GM12878 (cell line): Measurements from ENCODE around the gene TEX47. TPM values are rescaled to one million over a fixed set of nuclear protein-coding genes. Genes with fewer than 3 reads are reported as not detected.

Source experiments
- ATAC-seq: fragments of 200-7000 bp; cut with Tn5 transposase; 3 replicates; pipeline ENCODE4 v1.9.1; 2020; ENCODE audit warnings: mild to moderate bottlenecking, moderate library complexity
- BruUV-seq: library from RNA; stranded (reverse); fragments of 400-500 nt; replicated peaks from 2 replicates; lab custom pipeline; 2021; lab: Mats Ljungman, UMichigan
- CTCF ChIA-PET: fragments of 300-600 bp; sonication (Branson Sonifier 250); formaldehyde crosslinking; extraction: SDS; loops from one replicate; lab custom pipeline; 2021; ENCODE audit warnings: inconsistent platforms; lab: Yijun Ruan, JAX
- POLR2A ChIA-PET: fragments of 350-600 bp; formaldehyde crosslinking; extraction: SDS; loops from one replicate; lab custom pipeline; 2021; ENCODE audit warnings: inconsistent platforms; lab: Charles Lee
- RAD21 ChIA-PET: fragments of 300-600 bp; sonication (Branson Sonifier 250); formaldehyde crosslinking; loops from one replicate; lab custom pipeline; 2023; ENCODE audit warnings: antibody characterized with exemption; ENCODE audit not compliant: unreplicated experiment; lab: Charles Lee
- SMC1A ChIA-PET: fragments of 300-600 bp; sonication (Branson Sonifier 250); formaldehyde crosslinking; loops from one replicate; lab custom pipeline; 2023; ENCODE audit not compliant: unreplicated experiment, uncharacterized antibody; lab: Charles Lee
- DNase-seq: peaks from one replicate; pipeline ENCODE4 v3.0.0-alpha.2; 2011; ENCODE audit warnings: low read depth, low spot score
- FAIRE-seq: peaks from 3 replicates; lab custom pipeline; 2011; peaks lifted over from hg19 to GRCh38; lab: Jason Lieb, UNC
- H2AFZ ChIP-seq: 2 replicates; pipeline ENCODE4 v1.6.0; 2011; ENCODE audit warnings: low read depth, low read length, control low read depth; ENCODE audit not compliant: control insufficient read depth
- H3K27ac ChIP-seq: 2 replicates; pipeline ENCODE4 v1.5.1; 2011; ENCODE audit warnings: control low read depth; ENCODE audit not compliant: control insufficient read depth, insufficient read depth
- H3K27me3 ChIP-seq, 2 experiments: replicated peaks in 1 of 2; 2 replicates each; pipeline versions ENCODE4 v1.6.0 to v1.6.1; 2011; ENCODE audit warnings: low read length in 1 of 2; ENCODE audit not compliant: control insufficient read depth in 2 of 2, insufficient read depth in 2 of 2
- H3K36me3 ChIP-seq, 2 experiments: 2 replicates each; pipeline ENCODE4 v1.5.1; 2011; ENCODE audit warnings: low read length in 1 of 2; ENCODE audit not compliant: control insufficient read depth in 2 of 2, insufficient read depth in 2 of 2
- H3K4me1 ChIP-seq: 2 replicates; pipeline ENCODE4 v1.6.1; 2011; ENCODE audit warnings: mild to moderate bottlenecking, low read length, moderate library complexity, mixed read lengths; ENCODE audit not compliant: control insufficient read depth, insufficient read depth
- H3K4me2 ChIP-seq: 2 replicates; pipeline ENCODE4 v1.6.0; 2011; ENCODE audit warnings: control low read depth; ENCODE audit not compliant: control insufficient read depth, insufficient read depth
- H3K4me3 ChIP-seq: fragments of 200-600 bp; sonication (generic); 2 replicates; pipeline ENCODE4 v1.5.1; 2016
- H3K79me2 ChIP-seq: 2 replicates; pipeline ENCODE4 v1.6.0; 2011; ENCODE audit warnings: low read length; ENCODE audit not compliant: control insufficient read depth, insufficient read depth
- H3K9ac ChIP-seq: 2 replicates; pipeline ENCODE4 v1.8.0; 2011; ENCODE audit warnings: low read length, control low read depth, mixed read lengths; ENCODE audit not compliant: control insufficient read depth, insufficient read depth
- H3K9me3 ChIP-seq: replicated peaks from 3 replicates; pipeline ENCODE4 v1.5.1; 2011; ENCODE audit warnings: mild to moderate bottlenecking, low read length; ENCODE audit not compliant: control insufficient read depth, insufficient read depth
- H4K20me1 ChIP-seq: 2 replicates; pipeline ENCODE4 v1.6.0; 2011; ENCODE audit not compliant: control insufficient read depth, insufficient read depth
- CBFB ChIP-seq: IDR thresholded peaks from 2 replicates; pipeline ENCODE4 v1.6.1; 2016; ENCODE audit warnings: antibody characterized with exemption, low read depth
- FOS ChIP-seq: IDR thresholded peaks from 3 replicates; pipeline ENCODE4 v1.6.1; 2011; ENCODE audit warnings: borderline replicate concordance; ENCODE audit not compliant: insufficient read length; ENCODE audit errors: extremely low read depth
- HDAC2 ChIP-seq: fragments of 200-600 bp; sonication (generic); IDR thresholded peaks from 2 replicates; pipeline ENCODE4 v1.6.1; 2017
- JUNB ChIP-seq: IDR thresholded peaks from 2 replicates; pipeline ENCODE4 v1.6.1; 2016; ENCODE audit warnings: antibody characterized with exemption, mild to moderate bottlenecking
- NRF1 ChIP-seq: conservative IDR thresholded peaks from 2 replicates; pipeline ENCODE4 v1.6.1; 2011; ENCODE audit warnings: mild to moderate bottlenecking, low read depth, low read length, improper control_type of control experiment
- PAX8 ChIP-seq: fragments of 450-650 bp; IDR thresholded peaks from 2 replicates; pipeline ENCODE4 v1.6.1; 2017; ENCODE audit warnings: mild to moderate bottlenecking, moderate library complexity
- POLR2AphosphoS5 ChIP-seq: IDR thresholded peaks from 2 replicates; pipeline ENCODE4 v1.6.1; 2011; ENCODE audit warnings: mild to moderate bottlenecking, low read length, inconsistent platforms
- RCOR1 ChIP-seq: conservative IDR thresholded peaks from 2 replicates; pipeline ENCODE4 v1.6.1; 2012; ENCODE audit warnings: low read depth, low read length, improper control_type of control experiment
- SREBF2 ChIP-seq: IDR thresholded peaks from 2 replicates; pipeline ENCODE4 v1.6.1; 2012; ENCODE audit warnings: mild to moderate bottlenecking, low read length
- SRF ChIP-seq, 2 experiments: IDR thresholded peaks; 2 replicates each; pipeline ENCODE4 v1.6.1; 2011; ENCODE audit warnings: low read depth in 2 of 2, low read length in 2 of 2, mild to moderate bottlenecking in 1 of 2, moderate library complexity in 1 of 2
- ZNF217 ChIP-seq: fragments of 450-650 bp; IDR thresholded peaks from 2 replicates; pipeline ENCODE4 v1.6.1; 2017; ENCODE audit warnings: antibody characterized with exemption, mild to moderate bottlenecking
- in situ Hi-C: fragments of 300-500 bp; cut with MboI; formaldehyde crosslinking; loops from 9 replicates; pipeline ENCODE4 v1.14.3; 2018; ENCODE audit warnings: mixed read lengths
- intact Hi-C: fragments of 100-400 bp; cut with micrococcal nuclease; formaldehyde crosslinking; loops from one replicate; pipeline ENCODE4 v1.14.2; 2022; ENCODE audit not compliant: unreplicated experiment
- polyA plus RNA-seq, 11 experiments: library from polyadenylated mRNA; depleted of rRNA in 4 of 11; unstranded in 6 of 11; stranded (reverse) in 5 of 11; fragments of >200 nt; fragmentation: Nextera tagmentation in 4 of 11; fragmentation: Illumina TruSeq in 1 of 11; extraction: Ambion mirVana in 4 of 11; extraction: Trizol in 1 of 11; gene quantifications; 1 replicate in 1 of 11; 2 replicates in 10 of 11; pipeline versions ENCODE4 v1.2.1 to v1.2.3, GENCODE V29; 2011 to 2016; ENCODE audit warnings: inconsistent platforms in 2 of 11, missing spikeins in 2 of 11, low read depth in 1 of 11
- total RNA-seq, 4 experiments: library from RNA; depleted of rRNA in 3 of 4; stranded (reverse); fragments of >200 nt in 3 of 4; fragmentation: Illumina TruSeq in 1 of 4; extraction: Trizol in 1 of 4; gene quantifications; 2 replicates each; pipeline versions ENCODE4 v1.2.1 to v1.2.3, GENCODE V29; 2013 to 2021
- TF ChIP-seq, protein P1 (sequence below): IDR thresholded peaks from 2 replicates; pipeline ENCODE4 v1.6.1; 2011; ENCODE audit warnings: borderline replicate concordance, low read depth, mild to moderate bottlenecking, moderate library complexity, mixed read lengths, low read length; ENCODE audit not compliant: insufficient read depth; ENCODE audit errors: extremely low read length
- TF ChIP-seq, protein P2 (sequence below): fragments of 450-650 bp; conservative IDR thresholded peaks from 2 replicates; pipeline ENCODE4 v1.6.1; 2017; ENCODE audit warnings: mild to moderate bottlenecking, moderate library complexity

TEX47 gene
- total and polyA plus RNA-seq, 10 of the 15 experiments (the other 5 are each of a cell fraction or from before 2014, with no cell fraction given), result not detected

DNA sequence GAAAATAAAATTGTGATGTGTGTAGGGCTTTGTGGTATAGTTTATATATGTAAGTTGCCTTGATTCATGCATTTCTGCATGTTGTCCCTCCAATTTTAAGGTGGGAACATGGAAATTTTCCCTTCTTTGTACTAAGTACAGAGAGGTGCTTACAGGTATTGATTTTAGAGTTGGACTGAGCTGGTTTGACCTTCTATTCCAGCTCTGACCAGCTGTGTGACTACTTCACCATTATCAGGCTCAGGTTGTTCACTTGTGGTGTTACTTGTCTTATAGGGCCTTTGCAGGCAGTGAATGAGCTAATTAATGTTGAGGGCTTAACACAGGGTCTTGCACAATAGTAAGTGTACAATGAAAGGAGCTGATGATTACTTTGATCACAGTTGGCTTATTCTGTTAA, 19.7 kb downstream of the TEX47 start (continued):
- TF ChIP-seq PAX8, result no peak
- no peak for TF ChIP-seq CBFB
- TF ChIP-seq SREBF2, result no peak

DNA sequence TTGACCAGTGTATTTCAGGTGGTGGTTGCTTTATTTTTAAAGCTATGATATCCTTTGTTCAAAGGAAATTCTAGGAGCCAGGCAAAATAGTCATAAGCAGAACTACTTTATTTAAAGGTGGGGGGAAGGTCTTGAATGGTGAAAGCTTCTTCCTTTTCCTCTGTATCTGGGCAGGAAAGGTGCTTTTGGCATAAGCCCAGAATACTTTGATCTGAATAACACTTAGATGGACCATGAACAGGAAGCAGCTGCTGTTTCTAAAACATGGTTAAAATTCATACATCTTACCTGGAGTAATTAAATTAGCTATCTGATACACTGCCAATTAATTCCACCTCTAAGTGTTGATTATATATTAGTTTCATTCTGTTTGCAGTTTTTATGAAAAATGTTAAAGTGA, 22.8 kb downstream of the TEX47 start:
- Histone ChIP-seq H4K20me1 (no peaks in the 10 kb centered on the region), H3K4me2 (no peak overlapping the region), H3K9ac (no peak overlapping the region), H2AFZ (no peak overlapping the region), H3K9me3 (no peaks in the 10 kb centered on the region), H3K27ac (no peak overlapping the region), H3K27me3 (no peaks in the 10 kb centered on the region), H3K4me1 (no peaks in the 10 kb centered on the region), H3K79me2 (no peaks in the 10 kb centered on the region), H3K36me3 (no peaks in the 10 kb centered on the region), H3K4me3 (no peak overlapping the region)
- no peak for FAIRE-seq
- intact Hi-C loops (no loop called here), in situ Hi-C loops (no loop called here)
- ChIA-PET SMC1A (interaction anchor here (0.9 kb wide), 1 partner anchor 277 kb away, joined by 3 read pairs; no protein-coding TSS in a partner anchor), POLR2A (interaction anchor here (0.6 kb wide), 1 partner anchor 92 kb away, joined by 3 read pairs; no protein-coding TSS in a partner anchor), RAD21 (no interaction called here), CTCF (interaction anchor here (1.2 kb wide), 1 partner anchor 373 kb away, joined by 3 read pairs; no protein-coding TSS in a partner anchor)
- TF ChIP-seq SRF (IDR thresholded peaks at IDR 0.05; ENCODE audit: low read depth in 2 of 2, low read length in 2 of 2) (no peak), POLR2AphosphoS5 (no peak), FOS (no peak), ZNF217 (no peak), JUNB (no peak), NRF1 (no peak), RCOR1 (no peak), HDAC2 (no peak)
- TF ChIP-seq, protein P1, sequence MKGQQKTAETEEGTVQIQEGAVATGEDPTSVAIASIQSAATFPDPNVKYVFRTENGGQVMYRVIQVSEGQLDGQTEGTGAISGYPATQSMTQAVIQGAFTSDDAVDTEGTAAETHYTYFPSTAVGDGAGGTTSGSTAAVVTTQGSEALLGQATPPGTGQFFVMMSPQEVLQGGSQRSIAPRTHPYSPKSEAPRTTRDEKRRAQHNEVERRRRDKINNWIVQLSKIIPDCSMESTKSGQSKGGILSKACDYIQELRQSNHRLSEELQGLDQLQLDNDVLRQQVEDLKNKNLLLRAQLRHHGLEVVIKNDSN, result no peak
- TF ChIP-seq, protein P2, sequence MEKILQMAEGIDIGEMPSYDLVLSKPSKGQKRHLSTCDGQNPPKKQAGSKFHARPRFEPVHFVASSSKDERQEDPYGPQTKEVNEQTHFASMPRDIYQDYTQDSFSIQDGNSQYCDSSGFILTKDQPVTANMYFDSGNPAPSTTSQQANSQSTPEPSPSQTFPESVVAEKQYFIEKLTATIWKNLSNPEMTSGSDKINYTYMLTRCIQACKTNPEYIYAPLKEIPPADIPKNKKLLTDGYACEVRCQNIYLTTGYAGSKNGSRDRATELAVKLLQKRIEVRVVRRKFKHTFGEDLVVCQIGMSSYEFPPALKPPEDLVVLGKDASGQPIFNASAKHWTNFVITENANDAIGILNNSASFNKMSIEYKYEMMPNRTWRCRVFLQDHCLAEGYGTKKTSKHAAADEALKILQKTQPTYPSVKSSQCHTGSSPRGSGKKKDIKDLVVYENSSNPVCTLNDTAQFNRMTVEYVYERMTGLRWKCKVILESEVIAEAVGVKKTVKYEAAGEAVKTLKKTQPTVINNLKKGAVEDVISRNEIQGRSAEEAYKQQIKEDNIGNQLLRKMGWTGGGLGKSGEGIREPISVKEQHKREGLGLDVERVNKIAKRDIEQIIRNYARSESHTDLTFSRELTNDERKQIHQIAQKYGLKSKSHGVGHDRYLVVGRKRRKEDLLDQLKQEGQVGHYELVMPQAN, result no peak
- no peak for ATAC-seq
- no peak for DNase-seq
- no TSS peak for BruUV-seq
